AG09319 (cell line): Measurements from ENCODE around the gene TAF3.

Experiments used
- DNase-seq: peaks from one replicate; pipeline ENCODE4 v3.0.0-alpha.2; 2010; ENCODE audit warnings: low read depth; ENCODE audit errors: extremely low read depth
- TF ChIP-seq, protein P1 (sequence below): IDR thresholded peaks from 2 replicates; pipeline ENCODE4 v1.5.1; 2011; ENCODE audit warnings: low read depth, mild to moderate bottlenecking, inconsistent platforms, low read length, moderate library complexity

TAF3 gene

DNA sequence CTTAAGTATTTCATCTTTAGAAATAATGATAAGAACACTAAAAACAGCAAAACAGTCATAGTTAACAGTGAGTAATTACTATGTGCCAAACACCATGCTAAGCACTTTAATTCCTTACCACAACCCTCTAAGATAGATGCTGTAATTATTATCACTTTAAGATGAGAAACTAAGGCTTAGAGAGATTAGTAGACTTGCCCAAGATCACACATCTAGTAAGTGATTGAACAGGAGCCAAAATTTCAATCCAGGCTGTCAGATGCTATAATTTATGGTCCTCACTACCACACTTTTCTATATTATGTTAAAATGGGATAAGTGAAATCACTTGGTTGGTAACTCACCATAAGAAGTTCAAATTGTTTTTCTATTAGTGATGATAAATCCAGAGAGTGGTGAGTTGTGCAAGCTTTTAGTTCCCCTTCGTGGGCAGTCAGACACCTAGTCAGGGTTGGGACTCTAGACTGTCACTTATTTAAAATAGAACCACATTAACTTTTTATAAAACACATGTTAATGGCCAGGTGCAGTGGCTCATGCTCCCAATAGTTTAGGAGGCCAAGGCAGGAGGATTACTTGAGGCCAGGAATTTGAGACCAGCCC lies 150.3 kb downstream of the TAF3 start:
- no peak for DNase-seq

DNA sequence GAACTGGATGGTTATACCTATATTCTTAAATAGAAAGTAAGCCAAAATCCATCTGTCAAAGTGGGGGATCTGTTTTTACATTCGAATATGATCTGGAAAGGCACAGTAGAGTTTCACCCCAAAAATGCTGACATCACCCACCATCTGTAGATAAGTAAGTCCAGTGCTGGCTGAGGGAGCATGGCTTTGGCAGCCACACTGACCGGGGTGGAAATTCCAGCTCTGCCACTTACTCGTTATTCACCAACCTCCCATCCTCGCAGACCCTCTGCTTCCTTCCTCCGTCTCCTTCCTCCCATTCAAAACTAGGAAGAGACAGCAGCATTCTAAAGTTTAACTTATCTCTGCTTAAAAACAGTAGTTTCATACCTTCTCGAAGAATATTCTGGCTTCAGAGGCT lies 151.3 kb downstream of the TAF3 start:
- no peak for DNase-seq
- TF ChIP-seq, protein P1, sequence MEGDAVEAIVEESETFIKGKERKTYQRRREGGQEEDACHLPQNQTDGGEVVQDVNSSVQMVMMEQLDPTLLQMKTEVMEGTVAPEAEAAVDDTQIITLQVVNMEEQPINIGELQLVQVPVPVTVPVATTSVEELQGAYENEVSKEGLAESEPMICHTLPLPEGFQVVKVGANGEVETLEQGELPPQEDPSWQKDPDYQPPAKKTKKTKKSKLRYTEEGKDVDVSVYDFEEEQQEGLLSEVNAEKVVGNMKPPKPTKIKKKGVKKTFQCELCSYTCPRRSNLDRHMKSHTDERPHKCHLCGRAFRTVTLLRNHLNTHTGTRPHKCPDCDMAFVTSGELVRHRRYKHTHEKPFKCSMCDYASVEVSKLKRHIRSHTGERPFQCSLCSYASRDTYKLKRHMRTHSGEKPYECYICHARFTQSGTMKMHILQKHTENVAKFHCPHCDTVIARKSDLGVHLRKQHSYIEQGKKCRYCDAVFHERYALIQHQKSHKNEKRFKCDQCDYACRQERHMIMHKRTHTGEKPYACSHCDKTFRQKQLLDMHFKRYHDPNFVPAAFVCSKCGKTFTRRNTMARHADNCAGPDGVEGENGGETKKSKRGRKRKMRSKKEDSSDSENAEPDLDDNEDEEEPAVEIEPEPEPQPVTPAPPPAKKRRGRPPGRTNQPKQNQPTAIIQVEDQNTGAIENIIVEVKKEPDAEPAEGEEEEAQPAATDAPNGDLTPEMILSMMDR, result no peak

More for the DNA sequence above, 150.3 kb downstream of the TAF3 start:
- TF ChIP-seq, protein P1, result no peak

DNA sequence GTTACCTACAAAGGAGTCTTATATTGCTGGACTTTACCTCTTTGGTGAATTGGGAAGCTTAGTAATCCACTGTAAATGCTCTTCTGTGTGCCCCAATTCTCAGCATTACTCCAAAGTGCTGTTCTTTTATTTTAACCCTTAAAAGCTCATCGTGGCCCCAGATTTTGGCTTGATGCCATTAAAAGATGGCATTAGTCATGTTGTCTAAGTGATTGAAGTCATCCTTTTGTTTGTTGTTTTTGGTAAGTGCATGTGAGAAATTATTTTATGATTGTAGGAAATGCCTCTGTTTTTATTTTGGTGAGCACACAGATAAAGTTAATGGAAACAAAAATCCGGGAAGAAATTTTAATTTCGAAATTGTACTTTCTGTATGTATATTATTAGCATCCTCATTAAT lies 153.6 kb downstream of the TAF3 start:
- TF ChIP-seq, protein P1, result no peak
- DNase-seq, result no peak

DNA sequence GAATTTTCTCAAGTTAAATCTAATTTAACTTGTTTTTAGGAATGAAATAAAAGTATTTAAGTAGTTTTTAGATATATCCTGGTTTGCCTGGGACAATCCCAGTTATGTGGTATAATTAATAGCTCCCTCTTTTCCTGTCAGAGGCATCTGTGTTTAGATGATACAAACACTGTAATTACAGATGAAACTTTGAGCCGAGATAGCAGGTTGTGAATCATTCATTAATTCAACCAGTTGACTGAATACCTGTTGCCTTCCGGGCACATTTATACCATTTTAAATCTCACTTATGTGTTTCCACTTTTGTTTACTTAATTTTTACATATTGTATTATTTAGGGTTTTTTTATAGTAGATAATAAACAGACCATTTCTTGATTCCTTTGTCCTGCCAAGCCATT lies 154.1 kb downstream of the TAF3 start:
- no peak for DNase-seq
- TF ChIP-seq, protein P1, result no peak

DNA sequence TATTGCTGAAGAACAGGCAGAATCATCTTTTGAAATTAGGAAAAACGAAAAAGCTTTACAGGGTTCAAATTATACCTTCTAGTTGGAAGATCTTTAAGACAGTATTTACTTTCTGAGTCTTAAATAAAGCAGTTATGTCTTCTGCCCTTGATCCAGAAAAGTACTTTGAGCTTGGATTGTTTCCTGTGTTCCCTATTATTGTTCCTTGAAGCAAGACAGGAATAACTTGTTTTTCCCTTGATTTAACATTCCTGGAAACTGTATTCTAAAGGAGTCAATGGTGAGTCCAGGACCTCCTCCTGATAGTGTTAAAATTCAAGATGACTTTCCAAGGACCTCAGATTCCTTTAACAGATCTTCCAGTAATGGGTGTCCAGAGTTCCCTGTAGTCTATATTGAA lies 161.9 kb downstream of the TAF3 start:
- no peak for DNase-seq
- TF ChIP-seq, protein P1, result no peak

DNA sequence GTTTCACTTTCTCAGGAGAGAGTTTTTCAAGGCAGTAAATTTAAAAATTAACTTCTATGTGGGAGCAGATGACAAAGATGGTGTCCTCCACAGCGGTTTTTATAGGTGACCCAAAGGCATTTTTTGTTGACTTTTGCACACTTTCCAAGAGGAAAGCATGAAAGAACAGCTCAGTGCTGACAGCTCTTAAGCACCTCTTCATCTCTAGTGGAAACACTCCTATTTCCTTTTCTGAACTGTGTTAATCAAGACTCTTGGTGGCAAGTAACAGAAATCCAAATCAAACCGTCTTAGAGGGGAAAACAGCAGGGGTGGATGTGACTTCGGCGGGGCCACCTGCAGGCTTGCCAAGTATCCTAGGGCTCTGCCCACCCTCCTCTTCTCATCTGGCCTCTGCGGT lies 164.4 kb downstream of the TAF3 start:
- no peak for DNase-seq
- TF ChIP-seq, protein P1, result no peak

DNA sequence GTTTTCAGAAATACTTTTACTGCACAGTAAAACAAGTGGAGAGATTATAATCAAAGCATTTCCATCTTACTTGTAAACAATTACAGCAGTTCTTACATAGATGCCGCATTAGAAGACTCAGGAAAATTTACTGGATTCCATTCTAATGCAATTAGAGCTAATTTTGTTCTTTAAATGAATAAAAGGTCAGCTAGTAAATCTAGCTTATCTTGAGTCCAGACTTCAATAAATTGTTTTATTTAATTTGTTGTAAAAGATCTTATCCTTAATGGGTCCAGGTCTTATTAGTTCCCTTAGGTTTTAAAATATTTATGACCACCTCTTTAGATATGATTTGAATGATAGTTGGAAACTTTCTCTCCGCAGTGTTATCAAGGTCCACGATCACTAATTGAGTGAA lies 166.0 kb downstream of the TAF3 start:
- no peak for DNase-seq
- TF ChIP-seq, protein P1, result no peak
